Caco-2 (cell line): ENCODE results near the gene LYPLA2. TPM values are rescaled to one million over a fixed set of nuclear protein-coding genes. Genes with fewer than 3 reads are reported as not detected.

Experiments used
- BruUV-seq: library from RNA; stranded (reverse); fragments of 400-500 nt; replicated peaks from 2 replicates; lab custom pipeline; 2021; lab: Mats Ljungman, UMichigan
- CTCF ChIA-PET: fragments of 300-600 bp; sonication (Branson Sonifier 250); formaldehyde crosslinking; loops from one replicate; lab custom pipeline; 2022; ENCODE audit warnings: antibody characterized with exemption; lab: Charles Lee
- POLR2A ChIA-PET: fragments of 300-600 bp; sonication (Branson Sonifier 250); formaldehyde crosslinking; loops from one replicate; lab custom pipeline; 2022; ENCODE audit warnings: antibody characterized with exemption; lab: Charles Lee
- DNase-seq, 2 experiments: peaks; one replicate each; pipeline versions ENCODE4 v3.0.0 to v3.0.0-alpha.2; 2020 to 2022
- H3K27me3 ChIP-seq: replicated peaks from 2 replicates; pipeline ENCODE4 v1.6.0; 2011; ENCODE audit warnings: low read length; ENCODE audit not compliant: control insufficient read depth, insufficient read depth
- H3K36me3 ChIP-seq: 2 replicates; pipeline ENCODE4 v1.5.1; 2011; ENCODE audit warnings: low read length; ENCODE audit not compliant: control insufficient read depth, insufficient read depth
- H3K4me1 ChIP-seq: fragments of 250-450 bp; sonication (Bioruptor Pico); 2 replicates; pipeline ENCODE4 v1.5.1; 2020; ENCODE audit warnings: mild to moderate bottlenecking
- H3K4me3 ChIP-seq: 2 replicates; pipeline ENCODE4 v1.5.1; 2011; ENCODE audit warnings: low read depth, mild to moderate bottlenecking, control low read depth, low read length
- H3K9me3 ChIP-seq: fragments of 250-450 bp; sonication (Bioruptor Pico); 2 replicates; pipeline ENCODE4 v1.5.1; 2020; ENCODE audit warnings: mild to moderate bottlenecking, moderate library complexity
- H3K27ac Mint-ChIP-seq: one replicate; pipeline ENCODE4 v1.8.0; 2022; ENCODE audit warnings: mixed read lengths; ENCODE audit not compliant: unreplicated experiment
- H3K27me3 Mint-ChIP-seq: one replicate; pipeline ENCODE4 v1.8.0; 2022; ENCODE audit warnings: mixed read lengths; ENCODE audit not compliant: insufficient read depth, unreplicated experiment
- H3K36me3 Mint-ChIP-seq: one replicate; pipeline ENCODE4 v1.8.0; 2022; ENCODE audit warnings: mild to moderate bottlenecking, mixed read lengths; ENCODE audit not compliant: insufficient read depth, unreplicated experiment
- H3K4me1 Mint-ChIP-seq: one replicate; pipeline ENCODE4 v1.8.0; 2022; ENCODE audit warnings: low read depth, mixed read lengths; ENCODE audit not compliant: unreplicated experiment
- H3K4me3 Mint-ChIP-seq: one replicate; pipeline ENCODE4 v1.8.0; 2022; ENCODE audit warnings: mild to moderate bottlenecking, moderate library complexity, mixed read lengths; ENCODE audit not compliant: unreplicated experiment
- H3K9me3 Mint-ChIP-seq: one replicate; pipeline ENCODE4 v1.8.0; 2022; ENCODE audit warnings: mixed read lengths; ENCODE audit not compliant: unreplicated experiment
- CTCF ChIP-seq, 2 experiments: fragments of 200-600 bp in 1 of 2; IDR thresholded peaks; 1 replicate in 1 of 2; 2 replicates in 1 of 2; pipeline versions ENCODE4 v1.5.1 to v1.8.0; 2011 to 2022; ENCODE audit warnings: antibody characterized with exemption in 1 of 2, control low read depth in 1 of 2, inconsistent platforms in 1 of 2, low read depth in 1 of 2, low read length in 1 of 2, mild to moderate bottlenecking in 1 of 2, moderate library complexity in 1 of 2; ENCODE audit not compliant: insufficient read depth in 1 of 2, severe bottlenecking in 1 of 2, unreplicated experiment in 1 of 2
- intact Hi-C: fragments of 100-400 bp; cut with micrococcal nuclease; formaldehyde crosslinking; loops from one replicate; pipeline ENCODE4 v1.10.0; 2022; ENCODE audit not compliant: unreplicated experiment
- total RNA-seq: library from RNA; stranded (reverse); gene quantifications from 2 replicates; pipeline ENCODE4 v1.2.3, GENCODE V29; 2022

Gene LYPLA2
- total RNA-seq, 1 experiment from 2014 or later, result 52.5 TPM

- Histone ChIP-seq H3K36me3 (no peaks in the 10 kb centered on the region; the same call in 1 of the 2 replicates), H3K4me1 (peaks cover 7% of the 10 kb centered on the region; the same call in 1 of the 2 replicates), H3K9me3 (no peaks in the 10 kb centered on the region), H3K27me3 (no peaks in the 10 kb centered on the region), H3K4me3 (peak within 1 kb of the TSS; percentile 96)
- DNase-seq, result peak; percentile 91 to 94
- intact Hi-C loops, result loop anchor here (1.0 to 10.0 kb wide), 3 partner anchors 9 to 224 kb away; partner anchors contain the start of gene LYPLA2
- H3K4me1 Mint-ChIP-seq, result no peaks in the 10 kb centered on the region
- peak within 1 kb of the TSS; percentile 91 for H3K4me3 Mint-ChIP-seq
- peaks cover 31% of the 10 kb centered on the region for H3K36me3 Mint-ChIP-seq
- ChIA-PET CTCF (interaction anchor here (0.5 to 2.2 kb wide), 8 partner anchors 9 to 616 kb away, joined by 3 to 9 read pairs (median 4); partner anchors contain the start of genes HMGCL and PITHD1), POLR2A (interaction anchor here (0.6 to 3.5 kb wide), 10 partner anchors 9 to 164 kb away, joined by 3 to 20 read pairs (median 5); partner anchors contain the start of genes HMGCL, LYPLA2, PITHD1 and PNRC2)
- BruUV-seq, result no TSS peak
- no peaks in the 10 kb centered on the region for H3K9me3 Mint-ChIP-seq
- TF ChIP-seq CTCF (IDR thresholded peaks at IDR 0.05; ENCODE audit: insufficient read depth in 1 of 2, low read depth in 1 of 2, low read length in 1 of 2, severe bottlenecking in 1 of 2, unreplicated experiment in 1 of 2), result no peak
- H3K27me3 Mint-ChIP-seq, result no peaks in the 10 kb centered on the region
- peak within 1 kb of the TSS; percentile 96 for H3K27ac Mint-ChIP-seq
Observed at GRCh38 chr1:23800400-23801337, 9.7 kb downstream of the LYPLA2 start, which contains the start of gene GALE. Gene GALE (minus strand): TSS chr1:23800754. CDS start chr1:23799007, 1,747 bp downstream.

- intact Hi-C loops, result loop anchor here (2.0 to 10.0 kb wide), 2 partner anchors 115 to 223 kb away; no protein-coding TSS in a partner anchor
- Mint-ChIP-seq H3K27me3 (no peaks in the 10 kb centered on the region), H3K9me3 (no peaks in the 10 kb centered on the region), H3K27ac (peak overlapping the region; percentile 96), H3K36me3 (peaks cover 31% of the 10 kb centered on the region), H3K4me1 (no peaks in the 10 kb centered on the region), H3K4me3 (peak overlapping the region; percentile 91)
- ChIA-PET POLR2A (interaction anchor here (0.6 to 3.5 kb wide), 8 partner anchors 10 to 163 kb away, joined by 3 to 20 read pairs (median 4); partner anchors contain the start of genes HMGCL, LYPLA2, PITHD1 and PNRC2), CTCF (interaction anchor here (1.0 to 1.6 kb wide), 2 partner anchors 29 to 115 kb away, joined by 3 to 9 read pairs; no protein-coding TSS in a partner anchor)
- no peak for TF ChIP-seq CTCF (IDR thresholded peaks at IDR 0.05; ENCODE audit: insufficient read depth in 1 of 2, low read depth in 1 of 2, low read length in 1 of 2, severe bottlenecking in 1 of 2, unreplicated experiment in 1 of 2)
- H3K4me3 ChIP-seq, result peak overlapping the region; percentile 96
- H3K36me3 ChIP-seq, result no peaks in the 10 kb centered on the region; the same call in 1 of the 2 replicates
- no TSS peak for BruUV-seq
- H3K4me1 ChIP-seq, result peaks cover 7% of the 10 kb centered on the region; the same call in 1 of the 2 replicates
- no peaks in the 10 kb centered on the region for H3K27me3 ChIP-seq
- DNase-seq, result peak in 1 of 2 experiments; percentile 49
- no peaks in the 10 kb centered on the region for H3K9me3 ChIP-seq
Observed at GRCh38 chr1:23801338-23801748, 10.4 kb downstream of the LYPLA2 start.
